ENCODE results near the gene RAB3GAP1. TPM values are rescaled to one million over a fixed set of nuclear protein-coding genes. Genes with fewer than 3 reads are reported as not detected.

The RAB3GAP1 gene
- total RNA-seq, 1 donor from 2014 or later, result 50.4 TPM

GRCh38 chr2:135169900-135170753 is 118.0 kb downstream of the RAB3GAP1 start:
- H3K36me3 Mint-ChIP-seq (ENCODE audit: low read depth), result peaks cover 39% of the 10 kb centered on the region
- no peak for DNase-seq (ENCODE audit: low spot score)
- no peak for TF ChIP-seq CTCF (IDR thresholded peaks at IDR 0.05)
- H3K9me3 Mint-ChIP-seq (ENCODE audit: low read depth), result no peaks in the 10 kb centered on the region
- H3K4me3 Mint-ChIP-seq (ENCODE audit: unreplicated experiment), result no peak overlapping the region
- H3K4me1 Mint-ChIP-seq (ENCODE audit: low read depth), result no peaks in the 10 kb centered on the region
- H3K27me3 Mint-ChIP-seq (ENCODE audit: low read depth), result no peaks in the 10 kb centered on the region
- no peak overlapping the region for H3K27ac Mint-ChIP-seq (ENCODE audit: unreplicated experiment)

- no peak for TF ChIP-seq CTCF (IDR thresholded peaks at IDR 0.05)
- Mint-ChIP-seq H3K4me1 (ENCODE audit: low read depth) (no peaks in the 10 kb centered on the region), H3K36me3 (ENCODE audit: low read depth) (peaks cover 42% of the 10 kb centered on the region), H3K9me3 (ENCODE audit: low read depth) (peaks cover 18% of the 10 kb centered on the region), H3K27me3 (ENCODE audit: low read depth) (no peaks in the 10 kb centered on the region), H3K4me3 (ENCODE audit: unreplicated experiment) (no peak overlapping the region), H3K27ac (ENCODE audit: unreplicated experiment) (no peak overlapping the region)
- DNase-seq (ENCODE audit: low spot score), result no peak
Observed at GRCh38 chr2:135174049-135174809, 122.1 kb downstream of the RAB3GAP1 start.

GRCh38 chr2:135174810-135175093 is 122.7 kb downstream of the RAB3GAP1 start:
- no peaks in the 10 kb centered on the region for H3K27me3 Mint-ChIP-seq (ENCODE audit: low read depth)
- H3K4me3 Mint-ChIP-seq (ENCODE audit: unreplicated experiment), result no peak overlapping the region
- H3K9me3 Mint-ChIP-seq (ENCODE audit: low read depth), result peaks cover 18% of the 10 kb centered on the region
- no peak for DNase-seq (ENCODE audit: low spot score)
- no peak overlapping the region for H3K27ac Mint-ChIP-seq (ENCODE audit: unreplicated experiment)
- peaks cover 40% of the 10 kb centered on the region for H3K36me3 Mint-ChIP-seq (ENCODE audit: low read depth)
- no peak for TF ChIP-seq CTCF (IDR thresholded peaks at IDR 0.05)
- no peaks in the 10 kb centered on the region for H3K4me1 Mint-ChIP-seq (ENCODE audit: low read depth)

- Mint-ChIP-seq H3K4me1 (ENCODE audit: low read depth) (no peaks in the 10 kb centered on the region), H3K36me3 (ENCODE audit: low read depth) (peaks cover 38% of the 10 kb centered on the region), H3K4me3 (ENCODE audit: unreplicated experiment) (no peak overlapping the region), H3K27ac (ENCODE audit: unreplicated experiment) (no peak overlapping the region), H3K9me3 (ENCODE audit: low read depth) (peaks cover 18% of the 10 kb centered on the region), H3K27me3 (ENCODE audit: low read depth) (no peaks in the 10 kb centered on the region)
- DNase-seq (ENCODE audit: low spot score), result no peak
- TF ChIP-seq CTCF (IDR thresholded peaks at IDR 0.05), result no peak
Observed at GRCh38 chr2:135175177-135175576, 123.1 kb downstream of the RAB3GAP1 start.

- peaks cover 21% of the 10 kb centered on the region for H3K36me3 Mint-ChIP-seq (ENCODE audit: low read depth)
- no peaks in the 10 kb centered on the region for H3K27me3 Mint-ChIP-seq (ENCODE audit: low read depth)
- H3K4me1 Mint-ChIP-seq (ENCODE audit: low read depth), result no peaks in the 10 kb centered on the region
- DNase-seq (ENCODE audit: low spot score), result no peak
- H3K9me3 Mint-ChIP-seq (ENCODE audit: low read depth), result peaks cover 18% of the 10 kb centered on the region
- TF ChIP-seq CTCF (IDR thresholded peaks at IDR 0.05), result no peak
- no peak overlapping the region for H3K4me3 Mint-ChIP-seq (ENCODE audit: unreplicated experiment)
- H3K27ac Mint-ChIP-seq (ENCODE audit: unreplicated experiment), result no peak overlapping the region
Observed at GRCh38 chr2:135179689-135180088, 127.6 kb downstream of the RAB3GAP1 start.
